Inflammatory macrophage (primary cell): Measurements from ENCODE around the gene STK11.

Source experiments
- DNase-seq, 2 donors: peaks; one replicate each; pipeline ENCODE4 v3.0.0-alpha.2; 2020 to 2022

The STK11 gene

DNA sequence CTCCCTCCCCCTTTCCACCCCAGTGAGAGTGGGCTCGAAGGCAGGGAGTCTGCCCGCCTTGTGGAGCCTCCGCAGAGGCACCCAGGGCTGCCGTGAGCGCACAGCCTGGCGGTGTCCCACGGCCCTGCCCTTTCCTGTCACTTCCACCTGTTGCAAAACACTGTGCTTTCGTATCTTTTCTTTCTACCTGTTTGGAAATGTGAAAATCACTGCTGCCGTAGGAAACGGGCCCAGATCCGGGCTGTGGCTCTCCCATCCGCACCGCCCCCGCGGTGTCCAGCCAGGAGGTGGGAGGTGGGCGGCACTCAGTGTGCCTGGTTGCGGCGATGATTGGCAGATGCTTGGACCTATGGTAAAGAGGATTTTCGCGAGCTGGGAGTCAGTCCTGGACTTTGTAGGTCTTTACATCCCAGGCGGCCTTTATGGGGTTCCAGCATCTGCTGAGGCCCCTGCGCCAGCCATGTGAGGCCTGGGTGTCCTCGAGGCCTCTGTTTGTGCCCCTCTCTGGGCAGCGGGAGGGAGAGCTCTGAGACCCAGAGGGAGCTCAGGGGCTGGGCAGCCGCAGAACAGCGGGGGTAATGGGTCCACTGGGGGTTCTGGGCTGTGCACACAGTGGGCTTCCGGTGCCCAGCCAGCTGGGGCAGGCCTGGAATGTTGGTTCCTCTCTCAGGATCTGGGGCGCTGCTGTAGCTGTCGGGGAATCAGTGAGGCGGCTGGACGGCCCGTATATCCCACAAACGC, 6.1 kb downstream of the STK11 start:
- peak in 1 of 2 donors; percentile 22 for DNase-seq

DNA sequence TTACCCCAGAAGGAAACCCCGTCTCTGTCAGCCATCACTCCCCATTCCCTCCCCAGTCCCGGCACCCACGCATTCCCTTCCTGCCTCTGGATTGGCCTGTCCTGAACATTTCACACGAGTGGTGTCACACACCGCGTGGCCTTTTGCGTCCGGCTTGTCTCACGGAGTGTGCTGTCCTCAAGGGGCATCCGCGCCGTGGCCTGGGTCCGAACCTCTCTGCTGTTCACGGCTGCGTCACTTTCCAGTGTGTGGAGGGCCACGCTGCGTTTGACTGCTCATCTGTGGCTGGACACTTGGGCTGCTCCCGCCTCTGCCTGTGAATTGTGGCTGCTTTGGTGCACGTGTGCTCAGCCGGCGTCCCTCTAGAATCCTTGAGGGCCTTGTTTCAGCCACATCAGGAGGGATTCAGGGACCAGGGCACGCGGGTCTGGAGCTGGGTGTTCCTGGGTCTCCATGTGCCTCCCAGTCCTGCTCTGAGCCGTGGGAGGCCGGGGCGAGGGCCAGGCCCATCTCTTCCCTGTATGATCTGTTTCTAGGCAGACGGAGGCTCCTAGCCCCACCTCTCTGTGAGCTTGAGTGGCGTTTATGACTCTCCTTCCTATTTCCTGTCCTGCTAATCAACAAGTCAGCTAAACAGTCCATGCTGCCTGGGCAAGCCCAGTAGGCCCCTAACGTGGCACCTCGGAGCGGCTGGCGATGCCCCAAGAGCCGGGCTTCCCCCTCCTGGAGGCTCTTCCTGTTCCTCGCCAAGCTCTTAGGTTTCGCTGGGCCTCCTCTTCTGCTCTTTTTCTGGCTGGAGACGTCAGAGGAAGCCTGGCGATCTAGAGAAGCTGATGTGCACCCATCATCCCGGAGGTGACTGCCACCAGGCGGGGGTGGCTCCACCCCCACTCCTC, 8.1 kb downstream of the STK11 start:
- peak; percentile 88 to 90 for DNase-seq

DNA sequence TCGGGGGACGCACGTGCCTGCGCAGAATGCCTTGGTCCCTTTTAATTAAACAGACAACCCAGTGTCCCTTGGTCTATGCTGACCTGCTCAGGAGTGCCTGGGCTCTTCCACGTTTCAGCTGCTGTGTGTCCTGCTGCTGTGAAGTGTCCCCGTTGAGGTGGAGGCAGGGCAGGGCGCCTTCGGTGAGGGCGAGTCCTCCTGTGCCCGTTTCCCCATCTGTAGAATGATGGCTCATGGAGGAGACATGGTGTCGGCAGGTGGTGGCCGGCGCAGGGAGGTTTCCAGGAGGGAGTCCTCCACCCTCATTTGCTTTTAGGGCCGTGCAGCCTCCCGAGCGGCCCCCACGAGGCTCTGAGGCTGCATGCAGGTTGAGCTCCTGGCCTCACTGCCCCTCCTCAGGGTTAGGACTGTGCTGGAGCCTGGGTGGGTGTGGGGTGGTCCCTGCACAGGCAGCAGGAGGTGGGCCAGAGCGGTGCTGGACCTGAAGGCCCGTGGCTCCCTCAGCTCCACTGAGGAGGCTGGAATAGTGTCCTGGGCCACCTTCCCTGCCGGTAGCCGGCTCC, 8.8 kb downstream of the STK11 start:
- DNase-seq: no peak

DNA sequence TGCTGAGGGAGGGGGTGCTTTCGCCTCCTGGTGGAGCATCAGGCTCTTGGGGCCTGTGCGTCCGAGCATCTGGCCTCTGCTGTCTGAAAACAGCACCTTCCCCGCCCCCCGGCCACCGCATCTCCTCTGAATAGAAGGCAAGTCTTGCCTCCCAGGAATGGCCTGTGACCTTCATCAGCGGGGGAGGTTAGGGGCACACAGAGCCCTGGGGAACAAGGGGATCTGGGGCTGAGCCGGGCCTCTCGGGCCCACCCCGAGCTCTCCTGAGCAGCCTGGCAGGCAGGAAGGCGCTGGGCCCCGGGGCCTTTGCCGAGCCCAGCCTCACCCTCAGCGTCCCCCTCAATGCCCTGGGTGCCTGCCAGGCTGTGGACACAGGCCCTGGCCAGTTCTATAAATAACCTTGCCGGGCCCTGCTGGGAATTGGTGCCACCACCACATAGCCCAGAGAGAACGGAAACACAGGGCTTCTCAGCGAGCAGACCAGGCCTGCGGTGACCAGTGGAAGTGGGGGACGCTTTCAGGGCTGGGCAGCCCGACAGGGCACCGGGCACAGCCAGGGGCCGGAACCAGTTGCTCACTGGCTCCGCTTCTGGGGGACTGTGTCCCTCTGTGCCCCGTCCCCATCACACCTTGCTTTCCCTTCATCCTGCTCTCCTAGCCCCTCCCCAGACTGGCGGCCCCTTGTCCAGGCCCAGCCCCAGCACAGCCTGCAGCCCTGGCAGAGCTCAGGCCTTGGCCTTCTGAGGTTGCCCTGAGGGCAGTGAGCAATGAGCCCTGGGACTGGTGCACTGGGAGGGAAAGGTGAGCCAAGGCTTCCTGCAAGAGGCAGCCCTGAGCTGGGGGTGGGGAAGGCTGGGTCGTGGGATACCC, 9.5 kb downstream of the STK11 start:
- DNase-seq: no peak

DNA sequence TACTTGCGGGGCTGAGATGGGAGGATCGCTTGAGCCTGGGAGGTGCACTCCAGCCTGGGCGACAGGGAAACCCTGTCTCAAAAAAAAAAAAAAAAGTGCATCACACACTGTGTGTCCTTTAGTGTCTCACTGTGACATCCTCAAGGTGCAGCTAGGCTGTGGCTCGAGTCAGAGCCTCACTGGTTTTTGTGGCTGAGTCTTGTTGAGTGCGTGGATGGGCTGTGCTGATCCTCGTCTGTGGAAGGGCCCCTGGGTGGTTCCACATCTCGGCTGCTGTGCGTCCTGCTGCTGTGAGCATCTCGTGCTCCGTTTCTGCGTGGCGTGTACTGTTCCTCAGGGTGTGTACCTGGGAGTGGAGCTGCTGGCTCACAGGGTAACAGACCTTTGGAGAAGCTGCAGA, 11.2 kb downstream of the STK11 start:
- no peak for DNase-seq

DNA sequence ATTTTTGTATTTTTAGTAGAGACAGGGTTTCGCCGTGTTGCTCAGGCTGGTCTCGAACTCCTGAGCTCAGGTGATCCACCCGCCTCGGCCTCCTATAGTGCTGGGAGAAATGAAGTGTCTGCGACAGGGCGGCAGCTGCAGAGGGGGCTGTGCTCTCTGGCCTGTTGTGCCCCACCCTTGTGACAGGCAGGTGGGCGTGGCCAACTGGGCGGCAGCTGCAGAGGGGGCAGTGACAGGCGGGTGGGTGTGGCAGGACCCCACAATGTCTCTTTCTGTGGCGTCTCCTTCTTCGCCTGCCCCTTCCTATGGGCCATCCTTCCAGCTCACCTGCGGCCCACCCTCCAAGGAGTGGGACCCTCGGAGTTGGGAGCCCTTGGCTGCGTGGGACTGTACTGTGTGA, 11.8 kb downstream of the STK11 start:
- no peak for DNase-seq

DNA sequence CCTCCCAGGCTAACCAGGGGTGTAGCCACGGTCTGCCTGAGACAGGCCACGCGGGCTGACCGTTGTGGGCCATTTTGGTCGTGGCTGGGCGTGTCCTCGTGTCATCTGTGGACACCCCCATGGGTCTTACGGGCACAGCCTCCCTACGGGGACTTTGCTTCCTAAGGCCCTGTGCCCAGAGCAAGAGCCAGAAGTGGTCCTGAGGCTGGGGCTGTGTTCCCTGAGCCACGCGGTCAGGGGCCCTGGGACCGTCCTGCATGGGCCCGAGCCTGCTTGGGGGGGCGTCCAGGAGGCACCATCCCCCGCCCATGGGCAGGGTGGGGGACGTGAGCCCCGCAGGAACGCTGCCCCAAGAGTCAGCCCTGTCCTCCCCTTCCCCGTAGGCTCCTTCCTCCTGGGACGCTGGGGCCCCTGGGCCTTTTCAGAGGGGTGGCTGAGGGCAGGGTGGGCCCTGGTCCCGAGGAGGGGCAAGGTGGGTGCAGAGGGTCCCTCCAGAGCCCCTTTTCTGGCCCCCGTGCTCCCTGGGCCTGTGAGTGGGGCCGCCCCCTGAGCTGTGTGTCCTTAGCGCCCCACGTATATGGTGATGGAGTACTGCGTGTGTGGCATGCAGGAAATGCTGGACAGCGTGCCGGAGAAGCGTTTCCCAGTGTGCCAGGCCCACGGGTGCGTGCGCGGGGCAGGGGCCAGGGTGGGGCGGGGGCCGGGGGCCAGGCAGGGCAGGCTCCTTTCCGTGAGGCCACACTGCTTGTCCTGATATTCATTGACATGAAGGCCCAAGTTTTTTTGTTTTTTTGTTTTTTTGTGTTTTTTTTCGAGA, 13.4 kb downstream of the STK11 start:
- no peak for DNase-seq

DNA sequence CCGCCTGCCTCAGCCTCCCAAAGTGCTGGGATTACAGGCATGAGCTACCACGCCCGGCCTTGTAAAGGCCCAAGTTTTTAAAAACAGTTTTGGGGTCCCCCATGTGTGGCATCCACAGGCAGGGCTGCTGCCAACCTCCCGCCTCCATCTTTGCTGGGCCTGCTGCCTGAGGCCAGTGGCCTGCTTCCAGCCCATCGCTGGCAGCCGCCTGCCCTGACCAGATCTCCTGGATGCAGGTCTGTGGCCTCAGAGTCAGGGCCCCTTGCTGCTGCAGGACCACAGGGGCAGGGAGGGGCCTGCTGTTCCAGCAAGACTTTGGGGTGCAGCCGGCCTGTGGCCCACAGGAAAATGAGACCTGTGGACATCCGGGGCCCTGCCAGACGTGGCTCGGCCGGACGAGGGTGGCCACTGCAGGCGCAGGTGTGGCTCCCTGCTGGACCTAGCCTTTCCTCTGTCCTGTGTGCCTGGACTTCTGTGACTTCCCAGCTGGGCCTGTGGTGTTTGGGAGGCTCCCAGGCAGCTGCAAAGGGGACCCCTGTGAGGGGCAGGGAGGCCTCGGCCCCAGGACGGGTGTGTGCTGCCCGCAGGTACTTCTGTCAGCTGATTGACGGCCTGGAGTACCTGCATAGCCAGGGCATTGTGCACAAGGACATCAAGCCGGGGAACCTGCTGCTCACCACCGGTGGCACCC, 14.4 kb downstream of the STK11 start:
- DNase-seq: no peak

DNA sequence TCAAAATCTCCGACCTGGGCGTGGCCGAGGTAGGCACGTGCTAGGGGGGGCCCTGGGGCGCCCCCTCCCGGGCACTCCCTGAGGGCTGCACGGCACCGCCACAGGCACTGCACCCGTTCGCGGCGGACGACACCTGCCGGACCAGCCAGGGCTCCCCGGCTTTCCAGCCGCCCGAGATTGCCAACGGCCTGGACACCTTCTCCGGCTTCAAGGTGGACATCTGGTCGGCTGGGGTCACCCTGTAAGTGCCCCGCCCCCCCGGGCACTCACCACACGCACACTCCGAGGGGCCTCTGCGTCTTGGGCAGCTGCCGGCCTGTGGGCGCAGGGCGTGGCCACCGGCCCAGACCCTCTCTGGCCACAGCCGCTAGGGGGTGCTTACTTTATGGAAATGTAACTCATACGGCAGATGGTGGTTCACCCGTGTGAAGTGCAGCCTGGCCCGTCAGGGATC, 14.9 kb downstream of the STK11 start:
- no peak for DNase-seq

DNA sequence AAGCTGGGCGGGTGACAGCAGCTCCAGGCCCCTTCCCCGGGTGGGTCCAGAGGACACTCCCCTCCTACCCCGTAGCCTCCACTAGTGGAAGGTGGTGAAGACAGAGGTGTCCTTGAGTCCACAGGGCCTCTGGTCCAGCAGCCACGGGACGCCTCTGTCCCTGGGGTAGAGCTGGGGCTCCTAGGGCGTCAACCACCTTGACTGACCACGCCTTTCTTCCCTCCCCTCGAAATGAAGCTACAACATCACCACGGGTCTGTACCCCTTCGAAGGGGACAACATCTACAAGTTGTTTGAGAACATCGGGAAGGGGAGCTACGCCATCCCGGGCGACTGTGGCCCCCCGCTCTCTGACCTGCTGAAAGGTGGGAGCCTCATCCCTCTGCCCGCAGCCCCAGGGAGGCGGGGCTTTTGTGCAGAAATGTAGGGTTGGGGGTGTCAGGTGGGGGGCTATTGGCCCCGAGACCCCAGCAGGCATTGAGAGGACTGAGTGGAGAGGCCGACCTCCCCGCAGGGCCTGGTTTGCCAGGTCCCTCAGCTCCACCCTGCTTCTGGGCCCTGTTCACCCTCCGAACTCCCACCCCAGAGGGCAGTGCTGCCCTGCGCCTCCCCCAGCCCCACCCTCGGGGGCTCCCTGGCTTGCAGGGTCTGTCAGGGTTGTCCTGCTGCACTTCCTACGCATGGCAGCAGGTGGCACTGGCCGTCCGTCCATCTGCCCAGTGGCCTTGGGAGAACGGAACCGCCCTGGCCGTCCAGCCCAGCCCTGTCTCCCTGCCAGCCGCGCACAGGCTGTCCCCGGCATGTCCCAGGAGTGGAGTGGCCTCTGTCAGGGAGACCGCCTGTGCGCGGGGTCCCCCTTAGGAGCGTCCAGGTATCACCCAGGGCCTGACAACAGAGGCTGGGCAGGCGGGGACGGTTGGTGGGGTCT, 15.7 kb downstream of the STK11 start:
- DNase-seq: peak; percentile 44 to 59

DNA sequence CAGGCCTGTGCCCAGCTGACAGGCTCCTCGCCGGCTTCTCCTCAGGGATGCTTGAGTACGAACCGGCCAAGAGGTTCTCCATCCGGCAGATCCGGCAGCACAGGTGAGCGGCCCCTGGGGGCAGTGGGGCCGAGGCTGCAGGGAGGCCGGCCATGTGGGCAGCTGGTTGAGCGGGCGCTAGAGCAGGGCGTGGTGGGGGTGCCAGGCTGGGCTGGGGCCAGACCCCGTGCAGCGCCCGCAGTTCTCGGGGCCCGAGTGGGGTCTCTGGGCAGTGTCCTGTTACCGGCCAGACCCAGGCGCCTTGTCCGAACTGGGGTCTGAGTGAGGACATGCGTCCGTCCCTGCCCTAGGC, 16.3 kb downstream of the STK11 start:
- DNase-seq: no peak

DNA sequence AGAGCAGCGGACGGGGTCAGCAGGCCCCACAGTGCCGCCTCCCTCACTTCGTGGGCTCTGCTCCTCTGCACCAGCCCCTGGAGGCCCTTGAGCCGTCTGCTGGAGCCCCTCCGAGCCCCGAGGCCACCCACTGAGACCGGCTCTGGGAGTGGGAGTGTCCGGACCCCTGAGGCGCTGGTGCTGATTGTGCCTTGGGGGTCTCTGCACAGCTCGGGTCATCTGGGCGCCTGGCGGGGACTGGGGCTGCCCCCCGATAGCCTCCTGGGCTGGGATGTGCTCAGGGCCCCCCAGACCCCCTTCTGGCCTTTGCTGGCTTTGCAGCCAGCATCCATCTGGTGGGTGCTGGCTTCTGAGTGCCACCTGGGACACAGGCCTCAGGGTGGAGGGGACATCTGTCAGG, 16.8 kb downstream of the STK11 start:
- DNase-seq: no peak

DNA sequence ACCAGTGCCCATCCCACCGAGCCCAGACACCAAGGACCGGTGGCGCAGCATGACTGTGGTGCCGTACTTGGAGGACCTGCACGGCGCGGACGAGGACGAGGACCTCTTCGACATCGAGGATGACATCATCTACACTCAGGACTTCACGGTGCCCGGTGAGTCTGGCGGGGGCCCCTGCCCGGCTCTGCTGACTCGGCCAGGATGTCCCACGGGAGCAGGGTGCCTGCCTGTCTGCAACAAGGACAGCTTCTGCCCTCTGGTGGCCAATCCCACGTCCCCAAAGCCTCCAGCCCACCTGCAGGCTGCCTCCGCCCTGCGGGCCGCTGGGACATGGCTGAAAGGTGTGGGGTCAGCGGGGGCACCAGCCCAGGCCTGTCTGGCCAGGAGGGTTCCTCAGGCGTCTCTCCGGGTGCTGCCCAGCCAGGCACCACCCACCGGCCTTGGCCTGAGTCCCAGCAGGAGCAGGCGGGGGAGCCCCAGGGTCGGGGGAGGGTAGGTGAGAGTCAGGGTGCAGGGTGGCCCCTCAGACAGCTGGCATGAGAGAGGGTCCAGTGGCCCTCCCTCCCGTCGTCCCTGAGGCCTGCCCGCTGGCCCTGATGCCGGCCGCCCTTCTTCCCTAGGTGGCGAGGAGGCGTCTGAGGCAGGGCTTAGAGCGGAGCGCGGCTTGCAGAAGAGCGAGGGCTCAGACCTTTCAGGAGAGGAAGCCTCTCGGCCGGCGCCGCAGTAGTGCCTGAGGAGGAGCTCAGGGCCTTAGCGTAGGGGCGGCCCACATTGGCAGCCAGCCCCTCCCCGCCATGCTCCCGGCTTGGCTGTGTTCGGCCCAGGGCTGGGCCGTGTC, 17.7 kb downstream of the STK11 start:
- no peak for DNase-seq

DNA sequence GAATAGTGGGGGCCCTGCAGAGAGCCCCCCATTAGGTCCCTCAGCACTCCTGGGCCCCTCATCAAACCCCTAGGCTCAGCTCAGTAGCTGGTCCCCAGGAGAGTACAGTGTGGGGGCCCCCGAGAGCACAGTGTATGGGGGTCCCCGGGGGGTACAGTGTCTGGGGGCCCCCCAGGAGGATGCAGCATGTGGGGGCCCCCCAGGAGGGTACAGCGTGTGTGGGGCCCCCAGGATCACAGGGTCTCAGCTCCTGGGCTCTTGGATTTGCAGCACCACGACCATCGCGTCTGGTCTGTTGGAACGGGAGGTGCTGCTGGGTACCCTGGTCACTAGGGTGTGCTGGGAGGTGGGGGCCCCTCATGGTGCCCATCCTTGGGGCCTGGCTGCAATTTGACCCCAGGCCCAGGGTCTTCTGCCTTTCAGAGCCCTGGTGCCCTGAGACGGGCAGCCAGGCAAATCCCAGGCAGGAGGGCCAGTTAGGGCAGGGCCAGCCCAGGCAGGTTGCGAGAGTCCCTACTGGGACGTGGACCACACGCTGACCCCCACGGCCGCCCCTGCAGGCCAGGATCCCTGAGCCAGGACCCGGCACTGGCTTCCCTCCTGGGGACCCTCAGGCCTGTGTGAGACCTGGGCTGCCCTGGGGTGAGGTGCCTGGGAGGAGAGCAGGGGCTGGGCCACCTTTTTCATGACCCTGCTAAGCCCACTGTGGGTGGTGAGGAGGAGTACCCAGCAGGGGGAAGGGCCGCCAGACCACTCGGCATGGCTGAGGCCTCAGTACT, 18.7 kb downstream of the STK11 start:
- no peak for DNase-seq

DNA sequence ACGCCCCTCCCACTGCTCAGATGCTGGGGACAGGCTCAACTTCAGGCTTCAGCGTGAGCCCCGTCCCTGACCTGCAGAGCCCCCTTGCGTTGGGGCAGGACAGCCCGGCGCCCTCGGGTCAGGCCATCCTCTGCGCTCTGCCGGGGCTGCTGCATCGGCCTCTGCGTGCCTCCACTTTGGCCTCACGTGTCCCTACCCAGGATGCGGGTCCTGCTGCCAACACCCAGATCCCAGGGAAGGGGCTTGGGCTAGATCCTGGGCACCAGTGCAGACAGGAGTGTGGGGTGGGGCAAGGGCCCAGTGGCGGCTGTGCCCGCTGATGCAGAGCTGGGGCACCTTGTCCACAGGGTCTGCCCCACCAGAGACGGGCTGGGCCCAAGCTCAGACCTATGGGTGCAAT, 19.3 kb downstream of the STK11 start:
- DNase-seq: no peak

DNA sequence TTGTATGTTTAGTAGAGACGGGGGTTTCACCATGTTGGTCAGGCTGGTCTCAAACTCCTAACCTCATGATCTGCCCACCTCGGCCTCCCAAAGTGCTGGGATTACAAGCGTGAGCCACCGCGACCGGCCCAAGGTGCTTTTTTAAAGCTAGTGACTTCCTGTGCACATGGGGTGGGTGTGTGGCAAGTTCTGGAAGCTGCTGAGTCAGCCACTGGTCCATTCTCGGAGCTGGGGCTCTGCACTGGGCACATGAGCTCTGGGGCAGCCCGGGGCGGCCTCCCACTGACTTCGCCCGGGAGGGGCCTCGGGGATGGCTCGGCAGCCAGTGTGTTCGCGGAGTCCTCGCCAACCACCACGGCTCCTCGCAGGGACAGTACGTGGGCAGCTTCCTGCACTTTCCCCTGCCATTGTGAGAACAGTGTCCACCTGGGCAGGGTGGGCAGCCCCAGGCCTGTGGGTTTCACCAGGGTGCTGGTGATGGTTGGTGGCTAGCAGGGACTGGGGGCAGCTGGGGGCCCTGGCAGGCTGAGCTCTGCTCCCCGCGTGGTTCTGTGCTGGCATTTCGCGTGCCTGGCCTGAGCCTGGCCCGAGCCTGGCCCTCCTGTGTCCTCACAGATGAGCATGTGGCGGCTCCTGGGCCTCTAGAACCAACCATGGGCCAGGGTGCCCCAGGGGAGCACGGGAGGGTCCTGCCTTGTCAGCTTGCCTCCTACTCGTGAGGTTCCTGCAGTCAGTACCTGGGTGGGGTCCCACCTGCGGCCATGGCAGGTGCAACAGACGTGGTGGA, 20.1 kb downstream of the STK11 start:
- peak; percentile 27 to 58 for DNase-seq

DNA sequence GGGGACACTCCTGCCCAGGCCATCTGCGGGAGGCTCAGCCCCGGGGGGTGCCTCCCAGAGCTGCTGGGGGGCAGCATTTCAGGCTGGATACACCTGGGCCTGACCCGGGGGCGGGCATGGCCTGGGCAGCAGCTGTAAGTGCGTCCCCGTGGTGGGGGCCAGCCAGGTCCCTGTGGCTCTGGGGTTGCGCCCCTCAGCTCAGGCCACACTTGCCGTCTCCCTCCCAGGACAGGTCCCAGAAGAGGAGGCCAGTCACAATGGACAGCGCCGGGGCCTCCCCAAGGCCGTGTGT, 20.6 kb downstream of the STK11 start:
- DNase-seq: no peak
